Measurements from ENCODE around the gene FLCN.

FLCN gene

GRCh38 chr17:17182598-17183136 lies 54.3 kb downstream of the FLCN start:
- DNase-seq (ENCODE audit: low read depth), result no peak
- TF ChIP-seq CTCF (IDR thresholded peaks at IDR 0.05; ENCODE audit: control insufficient read depth, insufficient read depth, low read depth, low read length, missing control alignments), result no peak
- H3K4me3 ChIP-seq (ENCODE audit: control insufficient read depth, low read depth, low read length), result no peak overlapping the region

GRCh38 chr17:17181666-17182597 lies 55.0 kb downstream of the FLCN start:
- no peak overlapping the region for H3K4me3 ChIP-seq (ENCODE audit: control insufficient read depth, low read depth, low read length)
- no peak for DNase-seq (ENCODE audit: low read depth)
- TF ChIP-seq CTCF (IDR thresholded peaks at IDR 0.05; ENCODE audit: control insufficient read depth, insufficient read depth, low read depth, low read length, missing control alignments), result no peak

- TF ChIP-seq CTCF (IDR thresholded peaks at IDR 0.05; ENCODE audit: control insufficient read depth, insufficient read depth, low read depth, low read length, missing control alignments), result no peak
- no peak for DNase-seq (ENCODE audit: low read depth)
Observed at GRCh38 chr17:17180741-17181525, 56.0 kb downstream of the FLCN start.

GRCh38 chr17:17180141-17180603 lies 56.8 kb downstream of the FLCN start:
- TF ChIP-seq CTCF (IDR thresholded peaks at IDR 0.05; ENCODE audit: control insufficient read depth, insufficient read depth, low read depth, low read length, missing control alignments), result no peak
- no peak for DNase-seq (ENCODE audit: low read depth)
- no peak overlapping the region for H3K4me3 ChIP-seq (ENCODE audit: control insufficient read depth, low read depth, low read length)

More at GRCh38 chr17:17180741-17181525, 56.0 kb downstream of the FLCN start:
- H3K4me3 ChIP-seq (ENCODE audit: control insufficient read depth, low read depth, low read length), result no peak overlapping the region

- no peak overlapping the region for H3K4me3 ChIP-seq (ENCODE audit: control insufficient read depth, low read depth, low read length)
- no peak for TF ChIP-seq CTCF (IDR thresholded peaks at IDR 0.05; ENCODE audit: control insufficient read depth, insufficient read depth, low read depth, low read length, missing control alignments)
- DNase-seq (ENCODE audit: low read depth), result no peak
Observed at GRCh38 chr17:17179371-17179827, 57.6 kb downstream of the FLCN start.

GRCh38 chr17:17177176-17177575 lies 59.8 kb downstream of the FLCN start:
- DNase-seq (ENCODE audit: low read depth), result no peak
- H3K4me3 ChIP-seq (ENCODE audit: control insufficient read depth, low read depth, low read length), result no peak overlapping the region
- TF ChIP-seq CTCF (IDR thresholded peaks at IDR 0.05; ENCODE audit: control insufficient read depth, insufficient read depth, low read depth, low read length, missing control alignments), result no peak
